Activated CD4-positive, alpha-beta T cell treated with anti-CD3 and anti-CD28 coated beads for 4 hours (primary cell): ENCODE data around the gene ANKRD33.

Experiments used
- DNase-seq, 2 donors: peaks; one replicate each; pipeline ENCODE4 v3.0.0-alpha.2; 2020

The ANKRD33 gene

GRCh38 chr12:51862947-51863346, 25.0 kb upstream of the ANKRD33 start:
- no peak for DNase-seq

- no peak for DNase-seq
Observed at GRCh38 chr12:51863363-51863932, 24.5 kb upstream of the ANKRD33 start.

- DNase-seq, result no peak
Observed at GRCh38 chr12:51863933-51864832, 23.7 kb upstream of the ANKRD33 start.

GRCh38 chr12:51864833-51865670, 22.9 kb upstream of the ANKRD33 start:
- no peak for DNase-seq

GRCh38 chr12:51865757-51866270, 22.1 kb upstream of the ANKRD33 start:
- no peak for DNase-seq

- no peak for DNase-seq
Observed at GRCh38 chr12:51866324-51866723, 21.6 kb upstream of the ANKRD33 start.

GRCh38 chr12:51866762-51867161, 21.1 kb upstream of the ANKRD33 start:
- no peak for DNase-seq

DNA sequence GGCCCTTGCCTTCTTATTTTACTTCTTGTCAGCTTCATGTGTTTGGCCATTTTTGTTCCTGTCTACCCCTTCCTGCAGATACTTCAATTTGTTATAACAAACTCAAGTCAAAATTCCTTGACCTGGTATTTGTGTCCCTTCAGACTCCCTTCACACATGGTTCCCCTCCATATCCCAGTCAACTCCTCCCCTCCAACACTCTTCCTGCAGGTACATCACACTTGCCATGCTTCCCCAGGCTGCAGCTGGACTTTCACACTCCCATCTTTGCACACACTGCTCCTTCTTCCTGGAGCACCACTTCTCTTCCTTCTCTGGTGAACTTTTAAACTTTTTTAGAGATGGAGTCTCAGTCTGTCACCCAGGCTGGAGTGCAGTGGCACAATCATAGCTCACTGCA, 20.5 kb upstream of the ANKRD33 start:
- no peak for DNase-seq

- DNase-seq, result no peak
Observed at GRCh38 chr12:51867796-51868428, 20.0 kb upstream of the ANKRD33 start.

DNA sequence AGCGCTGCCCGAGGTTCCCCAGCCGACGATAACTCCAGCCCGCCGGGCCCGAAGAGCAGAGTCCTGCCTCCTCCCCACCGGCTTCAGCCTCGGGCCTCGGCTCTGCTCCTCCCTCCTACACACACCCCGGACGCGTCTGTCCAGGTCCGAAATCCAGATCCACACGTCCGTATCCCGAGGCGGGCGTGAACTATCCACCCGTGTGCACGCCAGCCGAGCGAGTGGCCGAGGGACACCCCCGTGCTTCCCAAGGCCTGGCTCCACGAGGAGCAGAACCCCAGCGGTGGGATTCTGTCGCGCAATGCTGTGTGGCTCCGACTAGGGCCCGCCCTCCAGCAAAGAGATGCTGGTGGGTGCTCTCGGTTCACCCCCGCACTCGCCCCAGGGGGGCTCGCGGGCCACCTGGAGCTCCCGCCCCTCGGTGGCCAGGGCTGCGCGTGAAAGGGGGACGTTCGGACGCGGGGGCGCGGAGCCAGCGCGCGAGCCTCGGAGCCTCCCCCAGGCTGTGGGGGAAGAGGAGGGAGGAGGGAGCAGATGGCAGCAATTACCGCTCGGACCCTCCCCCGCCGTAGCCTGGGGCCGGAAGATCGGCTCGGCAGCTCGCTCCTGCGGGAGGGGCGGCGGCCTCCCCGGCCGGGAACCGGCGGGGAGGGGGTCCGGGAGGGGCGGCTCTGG, 18.9 kb upstream of the ANKRD33 start:
- DNase-seq, result no peak

GRCh38 chr12:51869496-51869865, 18.4 kb upstream of the ANKRD33 start:
- DNase-seq, result no peak

DNA sequence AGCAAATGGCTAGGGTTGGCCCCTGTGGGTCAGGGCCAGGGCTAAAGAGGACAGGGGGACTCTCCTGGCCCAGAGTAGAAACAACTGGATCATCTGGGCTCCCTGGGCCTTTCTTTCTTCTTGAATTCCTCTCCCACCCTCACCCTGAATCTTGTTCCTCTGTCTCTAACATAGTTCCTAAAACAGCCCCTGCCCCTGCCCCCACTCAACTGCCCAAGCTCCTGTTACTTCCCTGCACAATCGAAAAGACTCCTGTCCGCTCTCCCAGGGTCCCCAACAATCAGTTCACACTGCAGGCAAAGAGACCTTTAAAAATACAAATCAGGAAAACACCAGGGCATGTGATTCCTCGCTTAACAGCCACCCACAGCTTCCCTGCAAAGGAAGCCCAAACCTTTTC, 18.0 kb upstream of the ANKRD33 start:
- no peak for DNase-seq

GRCh38 chr12:51870504-51870903, 17.4 kb upstream of the ANKRD33 start:
- DNase-seq, result no peak

- no peak for DNase-seq
Observed at GRCh38 chr12:51871126-51871525, 16.8 kb upstream of the ANKRD33 start.

- no peak for DNase-seq
Observed at GRCh38 chr12:51871918-51872688, 15.8 kb upstream of the ANKRD33 start.

GRCh38 chr12:51872689-51872981, 15.3 kb upstream of the ANKRD33 start:
- DNase-seq, result no peak

- no peak for DNase-seq
Observed at GRCh38 chr12:51873251-51873994, 14.5 kb upstream of the ANKRD33 start.

- no peak for DNase-seq
Observed at GRCh38 chr12:51874000-51874399, 13.9 kb upstream of the ANKRD33 start.

DNA sequence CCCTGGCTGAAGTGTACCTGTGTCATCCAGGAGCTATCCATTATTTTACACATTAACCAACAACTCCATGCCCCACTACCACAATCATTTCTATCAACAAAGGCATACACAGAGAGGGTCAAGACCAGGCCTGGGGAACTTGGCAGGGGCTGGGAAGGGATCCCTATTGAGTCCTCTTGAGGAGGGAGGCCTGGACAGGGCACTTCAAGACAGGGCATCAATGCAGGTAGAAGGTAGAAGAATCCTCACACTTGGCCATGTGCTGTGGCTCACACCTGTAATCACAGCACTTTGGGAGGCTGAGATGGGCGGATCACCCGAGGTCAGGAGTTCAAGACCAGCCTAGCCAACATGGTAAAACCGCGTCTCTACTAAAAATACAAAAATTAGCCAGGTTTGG, 13.4 kb upstream of the ANKRD33 start:
- DNase-seq, result no peak

GRCh38 chr12:51879102-51879501, 8.8 kb upstream of the ANKRD33 start:
- DNase-seq, result no peak

DNA sequence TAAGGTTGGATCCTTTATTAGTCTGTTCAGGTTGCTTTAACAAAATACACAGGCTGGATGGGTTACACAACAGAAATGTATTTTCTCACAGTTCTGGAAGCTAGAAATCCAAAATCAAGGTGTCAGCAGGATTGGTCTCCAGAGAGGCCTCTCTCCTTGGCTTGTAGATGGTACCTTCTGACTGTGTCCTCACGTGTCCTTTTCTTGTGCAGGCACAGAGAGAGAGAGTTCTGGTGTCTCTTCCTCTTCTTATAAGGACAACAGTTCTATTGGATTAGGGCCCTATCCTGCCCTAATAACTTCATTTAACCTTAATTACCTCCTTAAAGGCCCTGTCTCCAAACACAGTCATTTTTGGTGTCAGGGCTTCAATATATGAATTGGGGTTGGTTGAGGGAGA, 4.6 kb upstream of the ANKRD33 start:
- DNase-seq, result no peak
